ENCODE measurements around the gene MAN1C1. TPM values are rescaled to one million over a fixed set of nuclear protein-coding genes. Genes with fewer than 3 reads are reported as not detected.

MAN1C1 gene
- polyA plus RNA-seq, 1 of the 3 experiments (the other 2 are of a cell fraction), result 0.20 TPM

DNA sequence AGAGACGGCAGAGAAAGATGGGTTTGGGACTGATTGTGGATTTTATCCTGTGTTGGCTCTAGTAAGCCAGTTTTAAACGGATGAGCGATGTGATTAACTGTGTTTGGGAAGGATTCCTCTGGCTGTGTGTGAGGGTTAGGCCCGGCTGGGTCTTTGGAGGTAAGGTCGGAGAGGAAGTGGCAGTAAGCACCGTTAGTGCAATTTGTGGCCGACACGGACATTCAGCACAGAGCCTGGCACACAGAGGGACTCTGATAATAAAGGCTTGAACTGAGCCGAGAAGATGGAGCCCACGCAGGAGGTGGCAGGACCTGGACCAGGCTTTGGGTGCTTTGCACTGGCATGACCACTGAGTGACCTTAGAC, 204.5 kb downstream of the MAN1C1 start:
- Histone ChIP-seq H3K9ac (peak overlapping the region; percentile 92), H3K27me3 (ENCODE audit: insufficient read depth) (no peaks in the 10 kb centered on the region), H3K9me2 (no peaks in the 10 kb centered on the region), H3K27ac (ENCODE audit: low read depth in 2 of 2, low read length in 1 of 2) (peak overlapping the region; percentile 79 to 88; a peak in 2 of 4 replicates), H3K4me2 (peak overlapping the region; percentile 100), H3F3A (replicated peaks; ENCODE audit: insufficient read depth) (no peaks in the 10 kb centered on the region), H3K4me3 (ENCODE audit: low read depth in 2 of 2, low read length in 1 of 2) (peak overlapping the region; percentile 95 to 97), H3K79me2 (ENCODE audit: insufficient read depth) (peaks cover 42% of the 10 kb centered on the region), H3K9me3 (no peaks in the 10 kb centered on the region), H4K20me1 (ENCODE audit: insufficient read depth) (peaks cover 7% of the 10 kb centered on the region; the same call in 1 of the 2 replicates), H3K4me1 (ENCODE audit: control insufficient read depth in 1 of 2, insufficient read depth in 2 of 2, low read depth in 1 of 2, low read length in 1 of 2) (peaks cover 8 to 29% of the 10 kb centered on the region in 2 experiments; a peak in 1 of 4 replicates), H2AFZ (ENCODE audit: low read depth) (no peak overlapping the region), H3K36me3 (replicated peaks in 1 of 2; ENCODE audit: control insufficient read depth in 1 of 2, insufficient read depth in 2 of 2, low read length in 1 of 2) (peaks cover 0 to 25% of the 10 kb centered on the region in 2 experiments)
- ChIA-PET POLR2A (interaction anchor here (1.7 kb wide), 1 partner anchor 54 kb away, joined by 5 read pairs; the partner anchor contains the start of gene PAQR7), CTCF (interaction anchor here (0.7 to 2.7 kb wide), 5 partner anchors 10 to 211 kb away, joined by 3 to 8 read pairs (median 7); no protein-coding TSS in a partner anchor)
- TF ChIP-seq FOXJ3 (CRISPR knock-in tag; IDR thresholded peaks at IDR 0.05) (no peak), YY1 (IDR thresholded peaks at IDR 0.05; ENCODE audit: low read depth) (no peak), MXI1 (IDR thresholded peaks at IDR 0.05; ENCODE audit: low read depth, low read length) (no peak), RAD21 (IDR thresholded peaks at IDR 0.05; ENCODE audit: low read length) (no peak), NRF1 (IDR thresholded peaks at IDR 0.05; ENCODE audit: low read depth, low read length) (no peak), TEAD4 (IDR thresholded peaks at IDR 0.05; ENCODE audit: borderline replicate concordance, insufficient read depth) (no peak), EZH2phosphoT487 (IDR thresholded peaks at IDR 0.05; ENCODE audit: borderline replicate concordance, low read depth) (no peak)
- TF ChIP-seq, protein P1, sequence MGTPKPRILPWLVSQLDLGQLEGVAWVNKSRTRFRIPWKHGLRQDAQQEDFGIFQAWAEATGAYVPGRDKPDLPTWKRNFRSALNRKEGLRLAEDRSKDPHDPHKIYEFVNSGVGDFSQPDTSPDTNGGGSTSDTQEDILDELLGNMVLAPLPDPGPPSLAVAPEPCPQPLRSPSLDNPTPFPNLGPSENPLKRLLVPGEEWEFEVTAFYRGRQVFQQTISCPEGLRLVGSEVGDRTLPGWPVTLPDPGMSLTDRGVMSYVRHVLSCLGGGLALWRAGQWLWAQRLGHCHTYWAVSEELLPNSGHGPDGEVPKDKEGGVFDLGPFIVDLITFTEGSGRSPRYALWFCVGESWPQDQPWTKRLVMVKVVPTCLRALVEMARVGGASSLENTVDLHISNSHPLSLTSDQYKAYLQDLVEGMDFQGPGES (IDR thresholded peaks at IDR 0.05; ENCODE audit: low read depth, low read length), result no peak
- TF ChIP-seq, protein P2, sequence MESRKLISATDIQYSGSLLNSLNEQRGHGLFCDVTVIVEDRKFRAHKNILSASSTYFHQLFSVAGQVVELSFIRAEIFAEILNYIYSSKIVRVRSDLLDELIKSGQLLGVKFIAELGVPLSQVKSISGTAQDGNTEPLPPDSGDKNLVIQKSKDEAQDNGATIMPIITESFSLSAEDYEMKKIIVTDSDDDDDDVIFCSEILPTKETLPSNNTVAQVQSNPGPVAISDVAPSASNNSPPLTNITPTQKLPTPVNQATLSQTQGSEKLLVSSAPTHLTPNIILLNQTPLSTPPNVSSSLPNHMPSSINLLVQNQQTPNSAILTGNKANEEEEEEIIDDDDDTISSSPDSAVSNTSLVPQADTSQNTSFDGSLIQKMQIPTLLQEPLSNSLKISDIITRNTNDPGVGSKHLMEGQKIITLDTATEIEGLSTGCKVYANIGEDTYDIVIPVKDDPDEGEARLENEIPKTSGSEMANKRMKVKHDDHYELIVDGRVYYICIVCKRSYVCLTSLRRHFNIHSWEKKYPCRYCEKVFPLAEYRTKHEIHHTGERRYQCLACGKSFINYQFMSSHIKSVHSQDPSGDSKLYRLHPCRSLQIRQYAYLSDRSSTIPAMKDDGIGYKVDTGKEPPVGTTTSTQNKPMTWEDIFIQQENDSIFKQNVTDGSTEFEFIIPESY (IDR thresholded peaks at IDR 0.05; ENCODE audit: borderline replicate concordance, low read depth), result no peak
- TF ChIP-seq, protein P3, sequence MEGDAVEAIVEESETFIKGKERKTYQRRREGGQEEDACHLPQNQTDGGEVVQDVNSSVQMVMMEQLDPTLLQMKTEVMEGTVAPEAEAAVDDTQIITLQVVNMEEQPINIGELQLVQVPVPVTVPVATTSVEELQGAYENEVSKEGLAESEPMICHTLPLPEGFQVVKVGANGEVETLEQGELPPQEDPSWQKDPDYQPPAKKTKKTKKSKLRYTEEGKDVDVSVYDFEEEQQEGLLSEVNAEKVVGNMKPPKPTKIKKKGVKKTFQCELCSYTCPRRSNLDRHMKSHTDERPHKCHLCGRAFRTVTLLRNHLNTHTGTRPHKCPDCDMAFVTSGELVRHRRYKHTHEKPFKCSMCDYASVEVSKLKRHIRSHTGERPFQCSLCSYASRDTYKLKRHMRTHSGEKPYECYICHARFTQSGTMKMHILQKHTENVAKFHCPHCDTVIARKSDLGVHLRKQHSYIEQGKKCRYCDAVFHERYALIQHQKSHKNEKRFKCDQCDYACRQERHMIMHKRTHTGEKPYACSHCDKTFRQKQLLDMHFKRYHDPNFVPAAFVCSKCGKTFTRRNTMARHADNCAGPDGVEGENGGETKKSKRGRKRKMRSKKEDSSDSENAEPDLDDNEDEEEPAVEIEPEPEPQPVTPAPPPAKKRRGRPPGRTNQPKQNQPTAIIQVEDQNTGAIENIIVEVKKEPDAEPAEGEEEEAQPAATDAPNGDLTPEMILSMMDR (IDR thresholded peaks at IDR 0.05), result no peak
- 39% methylated on average over 10 of the region's 10 CpGs for WGBS (ENCODE audit: low lambda C conversion rate)
- DNase-seq, result no peak

DNA sequence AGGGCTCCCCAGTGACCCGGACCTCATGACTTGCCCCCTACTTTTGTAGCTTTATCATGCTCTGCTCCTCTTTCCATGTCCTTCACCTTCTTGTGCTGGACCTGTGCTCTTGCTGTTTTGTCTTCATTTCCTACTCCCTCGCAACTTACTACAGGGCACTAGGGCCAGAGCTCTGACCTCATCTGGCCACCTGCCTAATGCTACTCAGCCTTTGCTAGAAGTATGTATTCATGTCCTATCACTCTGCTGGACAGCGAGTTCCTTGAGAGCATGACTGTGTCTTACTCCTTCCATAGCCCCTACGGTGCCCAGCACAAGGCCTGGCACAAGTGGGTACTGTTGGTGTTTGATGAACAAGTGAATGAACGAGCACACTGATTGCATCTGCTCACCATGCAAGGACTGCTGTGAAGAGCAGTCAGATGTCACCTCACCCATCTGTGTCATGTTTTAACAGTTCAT, 205.1 kb downstream of the MAN1C1 start:
- H3K4me2 ChIP-seq, result peak overlapping the region; percentile 100
- POLR2A ChIA-PET, result no interaction called here
- H2AFZ ChIP-seq (ENCODE audit: low read depth), result no peak overlapping the region
- peak overlapping the region; percentile 95 to 97; a peak in 3 of 4 replicates for H3K4me3 ChIP-seq (ENCODE audit: low read depth in 2 of 2, low read length in 1 of 2)
- H3F3A ChIP-seq (replicated peaks; ENCODE audit: insufficient read depth), result no peaks in the 10 kb centered on the region
- CTCF ChIA-PET, result interaction anchor here (0.6 to 2.7 kb wide), 5 partner anchors 10 to 212 kb away, joined by 3 to 8 read pairs (median 7); no protein-coding TSS in a partner anchor
- H3K27me3 ChIP-seq (ENCODE audit: insufficient read depth), result no peaks in the 10 kb centered on the region
- H3K9ac ChIP-seq, result no peak overlapping the region
- TF ChIP-seq TAF1 (IDR thresholded peaks at IDR 0.05; ENCODE audit: borderline replicate concordance, low read depth, low read length) (no peak), EZH2phosphoT487 (IDR thresholded peaks at IDR 0.05; ENCODE audit: borderline replicate concordance, low read depth) (no peak)
- H3K36me3 ChIP-seq (replicated peaks in 1 of 2; ENCODE audit: control insufficient read depth in 1 of 2, insufficient read depth in 2 of 2, low read length in 1 of 2), result peaks cover 2 to 26% of the 10 kb centered on the region in 2 experiments
- WGBS (ENCODE audit: low lambda C conversion rate), result 75% methylated on average over 5 of the region's 5 CpGs
- peaks cover 8 to 29% of the 10 kb centered on the region in 2 experiments; a peak in 1 of 4 replicates for H3K4me1 ChIP-seq (ENCODE audit: control insufficient read depth in 1 of 2, insufficient read depth in 2 of 2, low read depth in 1 of 2, low read length in 1 of 2)
- peaks cover 7% of the 10 kb centered on the region; the same call in 1 of the 2 replicates for H4K20me1 ChIP-seq (ENCODE audit: insufficient read depth)
- H3K79me2 ChIP-seq (ENCODE audit: insufficient read depth), result peaks cover 42% of the 10 kb centered on the region
- no peak overlapping the region for H3K27ac ChIP-seq (ENCODE audit: low read depth in 2 of 2, low read length in 1 of 2)
- H3K9me3 ChIP-seq, result no peaks in the 10 kb centered on the region
- no peak for DNase-seq
- no peaks in the 10 kb centered on the region for H3K9me2 ChIP-seq
